ENCODE results near the gene VASH1.
A peak's percentile ranks its signal among the peaks of the same experiment; 100 is the strongest.
"Not testable (repeated sequence)": the region's sequence is repeated elsewhere in the genome, so short reads cannot be mapped to it uniquely, and the experiment has no call there.

Gene VASH1

DNA sequence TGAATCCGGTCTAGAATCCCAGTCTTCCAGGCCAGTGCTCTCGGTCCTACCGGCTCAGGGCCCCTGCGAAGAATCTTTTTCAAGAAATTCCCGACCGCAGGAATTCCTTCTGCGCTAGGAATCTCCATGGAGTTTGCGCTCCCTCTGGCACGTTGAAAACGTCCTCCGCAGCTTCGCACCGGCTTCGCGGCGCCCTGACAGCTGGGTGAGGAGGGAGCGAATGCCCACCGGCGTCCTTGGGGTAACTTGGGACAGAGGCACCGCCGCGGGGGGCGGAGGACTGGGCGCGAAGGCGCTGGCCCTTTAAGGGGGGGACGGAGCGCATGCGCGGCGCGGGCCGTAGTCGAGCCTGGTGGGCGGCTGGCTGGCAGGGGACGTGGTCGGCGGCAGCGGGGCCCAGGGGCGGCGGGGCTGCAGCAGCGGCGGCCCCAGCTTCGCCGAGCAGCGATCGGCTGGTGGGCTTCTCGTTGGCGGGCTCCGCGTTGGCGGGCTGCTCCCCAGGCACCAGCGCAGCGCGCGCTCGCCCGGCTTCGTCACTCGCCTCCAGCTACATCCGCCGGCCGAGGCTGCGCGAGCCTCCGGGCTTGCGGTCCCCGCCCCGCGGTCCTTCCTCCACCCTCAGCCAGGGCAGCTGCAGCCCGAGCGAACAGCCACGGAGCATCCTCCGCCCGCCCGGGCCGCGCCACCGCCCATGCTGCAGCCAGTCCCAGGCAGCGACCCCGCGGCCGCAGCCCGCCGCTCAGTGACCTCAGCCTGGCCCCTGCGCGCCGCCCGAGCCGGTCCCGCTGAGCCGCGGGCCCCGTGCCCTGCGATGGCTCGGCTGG, at the start of gene VASH1:
TSS of gene VASH1 (plus strand) at position 333 of the 824 bp plus-strand sequence. CDS start 1,354 bp downstream, outside the sequence.
- DNase-seq (ENCODE audit: low read depth) = peak; percentile 64

DNA sequence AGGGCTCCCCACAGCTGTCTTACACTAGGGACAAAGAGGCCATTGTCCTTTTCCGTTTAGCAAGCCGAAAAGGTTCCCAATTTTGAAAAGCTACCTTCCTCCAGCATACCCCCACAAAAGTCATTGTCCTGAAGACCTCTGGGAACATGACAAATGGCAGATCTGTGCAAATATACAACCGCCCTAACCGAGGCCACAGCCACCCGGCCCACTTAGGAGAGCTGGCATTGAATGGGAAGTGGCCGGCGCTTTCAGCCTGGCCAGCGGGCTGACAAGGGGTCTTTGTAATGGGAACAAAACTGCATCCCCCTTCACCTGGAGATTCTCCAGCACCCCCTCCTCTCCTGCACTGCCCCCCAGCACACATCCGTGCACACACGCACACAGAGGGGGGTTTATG, 48.1 kb upstream of the VASH1 start:
- DNase-seq (ENCODE audit: low read depth) = no peak

DNA sequence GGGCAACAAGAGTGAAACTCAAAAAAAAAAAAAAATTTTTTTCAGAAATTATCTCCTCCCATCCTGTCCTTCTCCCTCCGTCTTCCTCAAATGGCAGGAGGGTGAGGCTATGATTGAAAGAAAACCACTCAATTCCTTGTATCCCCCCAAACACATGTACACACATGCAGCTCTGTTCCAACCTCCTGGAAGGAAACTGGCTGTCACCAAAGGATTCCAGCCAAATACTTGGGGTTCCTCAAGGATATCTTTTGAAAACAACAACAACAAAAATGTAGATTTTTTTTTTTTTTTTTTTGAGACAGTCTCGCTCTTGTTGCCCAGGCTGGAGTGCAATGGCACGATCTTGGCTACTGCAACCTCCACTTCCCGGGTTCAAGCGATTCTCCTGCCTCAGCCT, 46.8 kb upstream of the VASH1 start:
- DNase-seq (ENCODE audit: low read depth) = no peak

GRCh38 chr14:76715101-76715500, 46.2 kb upstream of the VASH1 start:
- no peak for DNase-seq (ENCODE audit: low read depth)

DNA sequence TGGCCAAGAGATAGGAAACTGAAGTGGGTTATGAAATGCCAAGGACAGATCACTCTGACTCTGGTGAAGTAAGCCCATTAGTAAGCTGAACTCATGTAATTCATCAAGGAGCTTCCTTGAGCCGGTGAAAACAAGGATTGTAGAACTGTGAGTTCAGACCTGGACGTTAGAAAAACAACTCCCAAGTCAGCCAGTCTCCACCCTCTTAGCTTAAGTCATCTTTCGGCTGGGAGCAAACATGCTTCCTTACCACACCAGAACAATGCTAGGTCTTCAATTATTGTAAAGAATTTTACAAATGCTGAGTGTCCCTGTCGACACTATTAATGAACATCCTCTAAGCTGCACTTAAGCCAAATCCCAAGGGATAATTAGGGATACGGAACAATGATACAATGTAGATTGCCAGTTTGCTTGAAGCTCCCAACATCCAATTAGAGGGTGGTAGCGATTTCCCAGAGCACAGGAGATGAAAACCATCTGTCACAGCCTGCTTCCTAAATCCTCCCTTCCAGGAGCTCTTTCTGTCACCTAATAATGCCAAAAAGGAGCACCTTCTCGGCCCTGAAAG, 45.7 kb upstream of the VASH1 start:
- no peak for DNase-seq (ENCODE audit: low read depth)

- DNase-seq (ENCODE audit: low read depth) = no peak
Observed at GRCh38 chr14:76716285-76716684, 45.0 kb upstream of the VASH1 start.

DNA sequence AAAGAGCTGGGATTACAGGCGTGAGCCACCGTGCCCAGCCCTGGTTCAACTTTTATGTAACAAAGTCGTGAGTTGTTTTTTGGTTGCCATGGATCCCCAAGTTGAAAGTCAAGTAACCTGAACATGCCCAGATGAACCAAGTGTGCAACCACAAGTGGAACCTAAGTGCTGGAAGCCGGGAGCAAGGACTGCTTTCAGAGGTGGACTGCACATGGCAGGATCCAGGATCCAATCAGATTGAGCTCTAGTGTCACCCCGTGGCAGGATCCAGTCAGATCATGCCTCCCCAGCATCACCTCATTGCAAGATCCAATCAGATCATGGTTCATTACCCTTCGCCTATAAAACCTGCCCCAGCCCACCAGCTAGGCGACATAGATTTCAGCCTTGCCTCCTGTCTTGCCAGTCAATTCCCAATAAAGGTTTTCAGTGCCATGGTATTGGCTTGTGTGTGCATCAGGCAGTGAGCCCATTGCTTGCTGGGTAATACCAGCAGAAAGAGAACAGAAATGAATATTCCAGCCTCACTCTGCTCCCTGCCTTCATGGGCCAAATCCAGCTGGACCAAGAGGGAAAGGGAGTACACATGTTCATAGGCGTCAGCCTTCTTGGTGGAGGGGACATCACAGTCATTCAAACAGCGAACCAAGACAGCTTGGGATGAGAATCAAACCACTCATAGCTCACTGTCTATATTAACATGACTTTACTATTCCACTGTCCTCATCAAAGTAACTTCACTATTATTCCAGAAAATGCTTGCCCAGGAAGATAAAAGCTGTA, 43.6 kb upstream of the VASH1 start:
- DNase-seq (ENCODE audit: low read depth) = no peak

DNA sequence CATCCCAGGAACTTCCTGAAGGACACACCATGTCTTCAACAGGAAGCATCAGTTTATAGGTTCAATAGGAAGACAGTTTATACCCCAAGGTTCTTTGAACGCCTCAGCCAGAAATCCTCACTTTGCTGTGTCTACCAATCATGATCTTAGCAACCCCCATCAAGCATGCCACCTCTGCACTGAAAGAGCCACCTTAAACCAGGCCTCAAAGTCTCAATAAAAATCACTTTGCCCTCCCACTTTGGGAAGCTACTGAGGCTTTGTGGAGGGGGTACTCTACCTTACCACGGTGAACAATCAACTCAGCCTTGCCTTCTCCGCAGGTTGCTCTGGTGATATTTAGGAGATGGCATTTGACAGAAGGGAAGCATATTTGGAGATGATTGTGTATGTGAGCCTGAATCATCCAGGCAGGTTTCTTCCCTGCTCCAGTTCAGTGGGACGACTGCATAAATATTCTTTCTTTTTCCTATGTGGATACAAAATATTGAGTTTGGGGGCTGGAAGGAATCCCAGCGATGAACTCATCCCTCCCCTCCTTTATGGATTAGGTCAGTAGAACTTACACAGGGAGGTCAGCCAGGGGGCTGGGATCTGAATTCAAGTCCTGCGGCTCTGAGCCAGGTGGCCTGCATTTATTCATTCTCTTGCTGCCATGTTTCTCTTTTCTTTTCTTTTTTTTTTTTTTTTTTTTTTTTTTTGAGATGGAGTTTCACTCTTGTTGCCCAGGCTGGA, 42.8 kb upstream of the VASH1 start:
- no peak for DNase-seq (ENCODE audit: low read depth)

GRCh38 chr14:76719666-76720065, 41.6 kb upstream of the VASH1 start:
- DNase-seq (ENCODE audit: low read depth) = no peak

GRCh38 chr14:76720382-76720813, 40.9 kb upstream of the VASH1 start:
- no peak for DNase-seq (ENCODE audit: low read depth)

DNA sequence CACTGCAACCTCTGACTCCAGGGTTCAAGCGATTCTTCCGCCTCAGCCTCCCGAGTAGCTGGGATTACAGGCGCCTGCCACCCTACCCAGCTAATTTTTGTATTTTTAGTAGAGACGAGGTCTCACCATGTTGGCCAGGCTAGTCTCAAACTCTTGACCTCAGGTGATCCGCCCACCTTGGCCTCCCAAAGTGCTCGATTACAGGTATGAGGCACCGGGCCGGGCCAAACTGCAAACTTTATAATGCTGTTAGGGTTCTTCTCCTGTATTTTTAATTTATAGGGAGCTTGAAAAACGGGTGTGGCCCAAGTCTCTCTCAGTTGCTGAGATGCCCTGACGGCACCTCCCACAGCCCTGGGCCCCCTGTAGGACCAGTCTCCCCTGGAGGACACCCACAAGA, 39.8 kb upstream of the VASH1 start:
- DNase-seq (ENCODE audit: low read depth) = not testable (repeated sequence)

GRCh38 chr14:76724651-76725550, 36.4 kb upstream of the VASH1 start:
- DNase-seq (ENCODE audit: low read depth) = no peak

- DNase-seq (ENCODE audit: low read depth) = no peak
Observed at GRCh38 chr14:76726551-76726970, 34.7 kb upstream of the VASH1 start.

- no peak for DNase-seq (ENCODE audit: low read depth)
Observed at GRCh38 chr14:76727384-76727783, 33.9 kb upstream of the VASH1 start.

- no peak for DNase-seq (ENCODE audit: low read depth)
Observed at GRCh38 chr14:76727901-76728300, 33.4 kb upstream of the VASH1 start.

GRCh38 chr14:76729258-76729657, 32.0 kb upstream of the VASH1 start:
- no peak for DNase-seq (ENCODE audit: low read depth)

DNA sequence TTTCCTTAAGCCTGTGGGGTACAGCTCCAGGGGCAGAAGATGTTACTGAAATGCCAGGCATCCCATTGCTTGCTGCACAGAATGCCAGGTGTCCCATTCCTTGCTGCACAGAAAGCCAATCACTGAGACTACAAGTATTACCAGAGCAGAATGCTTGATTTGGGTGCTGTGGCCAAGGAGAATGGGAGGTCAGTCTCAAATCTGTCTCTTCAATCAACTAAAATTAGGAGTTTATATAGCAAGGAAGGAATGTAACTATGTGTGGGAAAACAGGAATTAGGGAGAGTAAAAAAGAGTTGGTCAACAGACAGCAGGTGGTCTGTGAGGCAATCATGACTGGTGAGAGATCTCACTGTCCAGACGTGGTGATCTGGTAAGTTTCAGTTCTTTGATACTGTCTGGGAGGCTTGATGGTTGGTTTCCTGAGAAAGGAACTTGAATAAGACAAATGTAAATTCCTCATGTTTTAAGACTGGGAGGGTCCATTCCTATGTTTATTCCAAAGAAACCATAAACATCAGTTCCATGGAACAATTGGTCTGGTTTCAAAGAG, 31.2 kb upstream of the VASH1 start:
- DNase-seq (ENCODE audit: low read depth) = no peak

GRCh38 chr14:76734501-76734900, 26.8 kb upstream of the VASH1 start:
- not testable (repeated sequence) for DNase-seq (ENCODE audit: low read depth)

DNA sequence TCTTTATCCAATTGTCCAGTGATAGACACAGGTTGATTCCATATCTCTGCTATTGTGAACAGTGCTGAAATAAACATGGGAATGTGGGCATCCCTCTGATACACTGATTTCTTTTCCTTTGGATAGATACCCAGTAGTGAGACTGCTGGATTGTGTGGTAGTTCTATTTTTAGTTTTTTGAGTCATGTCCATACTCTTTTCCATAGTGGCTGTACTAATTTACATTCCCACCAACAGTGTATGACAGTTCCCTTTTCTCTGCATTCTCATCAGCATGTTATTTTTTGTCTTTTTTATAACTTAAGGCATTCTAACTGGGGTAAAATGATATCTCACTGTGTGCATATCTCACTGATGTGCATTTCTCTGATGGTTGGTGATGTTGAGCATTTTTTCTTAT, 24.8 kb upstream of the VASH1 start:
- no peak for DNase-seq (ENCODE audit: low read depth)

DNA sequence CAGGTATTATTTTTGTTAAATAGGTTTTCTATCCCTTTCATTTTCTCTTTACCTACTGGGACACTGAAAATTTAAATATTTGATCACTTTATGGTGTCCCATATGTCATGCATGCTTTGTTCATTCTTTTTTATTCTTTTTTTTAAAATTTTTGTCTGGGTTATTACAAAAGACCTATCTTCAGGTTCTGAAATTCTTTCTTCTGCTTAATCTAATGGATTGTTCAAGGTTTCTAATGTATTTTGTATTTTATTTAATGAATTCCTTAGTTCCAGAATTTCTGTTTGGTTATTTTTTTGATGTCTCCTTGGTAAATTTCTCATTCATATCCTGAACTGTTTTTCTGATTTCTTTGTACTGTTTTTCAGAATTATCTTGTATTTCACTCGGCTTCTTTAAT, 20.2 kb upstream of the VASH1 start:
- no peak for DNase-seq (ENCODE audit: low read depth)

GRCh38 chr14:76742185-76742584, 19.1 kb upstream of the VASH1 start:
- no peak for DNase-seq (ENCODE audit: low read depth)
